ENCODE measurements around the gene FBXL7.

- no peak for TF ChIP-seq CTCF (conservative IDR thresholded peaks at IDR 0.05)
- no peak for TF ChIP-seq EZH2 (IDR thresholded peaks at IDR 0.05; ENCODE audit: low read depth)
Observed at GRCh38 chr5:15637886-15638285, 137.9 kb downstream of the FBXL7 start.
